B cell (primary cell): Measurements from ENCODE around the gene RFX2. TPM values are rescaled to one million over a fixed set of nuclear protein-coding genes. Genes with fewer than 3 reads are reported as not detected.
A peak's percentile ranks its signal among the peaks of the same experiment; 100 is the strongest.
"Not testable (repeated sequence)": the region's sequence is repeated elsewhere in the genome, so short reads cannot be mapped to it uniquely, and the experiment has no call there.

ENCODE experiments used
- ATAC-seq: fragments of 200-7000 bp; cut with Tn5 transposase; one replicate; pipeline ENCODE4 v1.10.0; 2021; ENCODE audit warnings: low read depth, mild to moderate bottlenecking, moderate number of reproducible peaks, moderate library complexity
- CTCF ChIA-PET: fragments of 350-600 bp; sonication (Branson Sonifier 250); formaldehyde crosslinking; loops from one replicate; lab custom pipeline; 2021; ENCODE audit warnings: antibody characterized with exemption, inconsistent platforms; lab: Charles Lee
- POLR2A ChIA-PET: fragments of 350-600 bp; sonication (Branson Sonifier 250); formaldehyde crosslinking; loops from one replicate; lab custom pipeline; 2021; ENCODE audit warnings: antibody characterized with exemption; lab: Charles Lee
- DNase-seq: peaks from one replicate; pipeline ENCODE4 v3.0.0; 2013
- H2AFZ ChIP-seq: 2 replicates; pipeline ENCODE4 v1.6.1; 2012; ENCODE audit warnings: mild to moderate bottlenecking, low read depth, low read length; ENCODE audit not compliant: insufficient read depth, poor library complexity, severe bottlenecking
- H3K27ac ChIP-seq, 2 donors: 1 replicate in 1 of 2; 2 replicates in 1 of 2; pipeline ENCODE4 v1.5.1; 2012 to 2013; ENCODE audit warnings: low read length in 2 of 2, mild to moderate bottlenecking in 2 of 2, moderate library complexity in 1 of 2
- H3K27me3 ChIP-seq, 4 experiments: fragments of 200-600 bp in 1 of 4; sonication (generic) in 1 of 4; replicated peaks in 1 of 4; 1 replicate in 2 of 4; 2 replicates in 2 of 4; pipeline versions ENCODE4 v1.6.1 to v1.7.0; 2013 to 2016; ENCODE audit warnings: low read length in 3 of 4, mild to moderate bottlenecking in 2 of 4, mixed read lengths in 1 of 4, moderate library complexity in 1 of 4; ENCODE audit not compliant: insufficient read depth in 4 of 4, control insufficient read depth in 3 of 4; ENCODE audit errors: control extremely low read depth in 1 of 4
- H3K36me3 ChIP-seq, 2 experiments: replicated peaks in 1 of 2; 1 replicate in 1 of 2; 2 replicates in 1 of 2; pipeline versions ENCODE4 v1.6.1 to v1.7.1; 2013; ENCODE audit warnings: low read length in 1 of 2; ENCODE audit not compliant: insufficient read depth in 2 of 2, control insufficient read depth in 1 of 2; ENCODE audit errors: control extremely low read depth in 1 of 2, extremely low read depth in 1 of 2
- H3K4me1 ChIP-seq, 2 donors: fragments of 200-600 bp in 1 of 2; sonication (generic) in 1 of 2; 1 replicate in 1 of 2; 2 replicates in 1 of 2; pipeline versions ENCODE4 v1.5.1 to v1.6.1; 2013 to 2017; ENCODE audit warnings: low read length in 2 of 2; ENCODE audit not compliant: control insufficient read depth in 2 of 2, insufficient read depth in 2 of 2
- H3K4me2 ChIP-seq: replicated peaks from 2 replicates; pipeline ENCODE3; 2012; ENCODE audit warnings: mild to moderate bottlenecking, low read depth, low read length; ENCODE audit not compliant: poor library complexity, severe bottlenecking
- H3K4me3 ChIP-seq, 5 experiments: fragments of 200-600 bp in 1 of 5; sonication (generic) in 1 of 5; 1 replicate in 3 of 5; 2 replicates in 2 of 5; pipeline versions ENCODE4 v1.5.1 to v1.7.0; 2011 to 2016; ENCODE audit warnings: low read length in 4 of 5, mild to moderate bottlenecking in 4 of 5, low read depth in 2 of 5, control low read depth in 1 of 5, moderate library complexity in 1 of 5; ENCODE audit not compliant: insufficient read depth in 1 of 5; ENCODE audit errors: control extremely low read depth in 1 of 5, extremely low read depth in 1 of 5
- H3K79me2 ChIP-seq: fragments of 200-600 bp; sonication (generic); one replicate; pipeline ENCODE4 v1.6.0; 2016; ENCODE audit warnings: low read length; ENCODE audit not compliant: control insufficient read depth, insufficient read depth
- H3K9ac ChIP-seq: fragments of 200-600 bp; sonication (generic); 2 replicates; pipeline ENCODE4 v1.6.1; 2017; ENCODE audit warnings: mild to moderate bottlenecking, low read length, moderate library complexity
- H3K9me3 ChIP-seq, 3 donors: one replicate each; pipeline versions ENCODE4 v1.6.1 to v1.7.1; 2013; ENCODE audit warnings: low read length in 2 of 3; ENCODE audit not compliant: control insufficient read depth in 2 of 3, insufficient read depth in 1 of 3; ENCODE audit errors: control extremely low read depth in 1 of 3
- H4K20me1 ChIP-seq: 2 replicates; pipeline ENCODE4 v1.6.0; 2012; ENCODE audit warnings: mild to moderate bottlenecking, low read length; ENCODE audit not compliant: insufficient read depth, control insufficient read depth, poor library complexity, severe bottlenecking
- H3K27ac Mint-ChIP-seq: one replicate; pipeline ENCODE4 v1.8.0; 2021; ENCODE audit warnings: mixed read lengths
- H3K27me3 Mint-ChIP-seq: one replicate; pipeline ENCODE4 v1.8.0; 2021; ENCODE audit warnings: mixed read lengths
- H3K4me1 Mint-ChIP-seq: one replicate; pipeline ENCODE4 v1.8.0; 2021; ENCODE audit warnings: mixed read lengths
- H3K4me3 Mint-ChIP-seq: one replicate; pipeline ENCODE4 v1.8.0; 2021; ENCODE audit warnings: mixed read lengths
- H3K9me3 Mint-ChIP-seq: one replicate; pipeline ENCODE4 v1.8.0; 2022; ENCODE audit warnings: mixed read lengths; ENCODE audit not compliant: insufficient read depth
- CTCF ChIP-seq: fragments of 200-600 bp; IDR thresholded peaks from one replicate; pipeline ENCODE4 v1.8.0; 2022; ENCODE audit warnings: antibody characterized with exemption, mild to moderate bottlenecking
- EZH2 ChIP-seq: IDR thresholded peaks from 2 replicates; pipeline ENCODE4 v1.6.1; 2012; ENCODE audit warnings: borderline replicate concordance, low read depth, mild to moderate bottlenecking, moderate library complexity, low read length; ENCODE audit not compliant: insufficient read depth, poor library complexity, severe bottlenecking
- WGBS: methylation state at CpG from one replicate; pipeline ENCODE4 v1.1.5; 2013; ENCODE audit warnings: missing lambda C conversion rate; ENCODE audit not compliant: insufficient coverage; 5-methylcytosine and 5-hydroxymethylcytosine counted together
- intact Hi-C: fragments of 100-400 bp; cut with micrococcal nuclease; formaldehyde crosslinking; loops from one replicate; pipeline ENCODE4 v1.10.0; 2022
- polyA plus RNA-seq: library from polyadenylated mRNA; depleted of rRNA; stranded (reverse); fragments of >200 nt; gene quantifications from 2 replicates; pipeline ENCODE4 v1.2.3, GENCODE V29; 2012
- total RNA-seq, 2 donors: library from RNA; stranded (reverse); fragments of 120-200 nt in 1 of 2; gene quantifications; 1 replicate in 1 of 2; 2 replicates in 1 of 2; pipeline versions ENCODE4 v1.2.3 to v1.2.4, GENCODE V29; 2013 to 2022

The RFX2 gene
- total and polyA plus RNA-seq, 2 donors (not counting 1 experiment from before 2014, with no cell fraction given), result 7.1 to 8.6 TPM

GRCh38 chr19:5987077-5987818 is 123.1 kb downstream of the RFX2 start:
- Histone ChIP-seq H3K36me3 (no peaks in the 10 kb centered on the region), H3K27ac (no peak overlapping the region), H3K79me2 (no peaks in the 10 kb centered on the region), H3K9me3 (peaks cover 0 to 9% (median 0%) of the 10 kb centered on the region in 3 donors), H3K27me3 (no peaks in the 10 kb centered on the region), H4K20me1 (no peaks in the 10 kb centered on the region), H3K4me3 (peak overlapping the region; percentile 36 to 66 (median 48)), H3K4me1 (peaks cover 0 to 18% of the 10 kb centered on the region in 2 donors), H2AFZ (peak overlapping the region; percentile 93), H3K9ac (peak overlapping the region; percentile 65), H3K4me2 (peak overlapping the region; percentile 82)
- WGBS, result 11% methylated on average over 10 of the region's 17 CpGs
- Mint-ChIP-seq H3K27ac (no peak overlapping the region), H3K4me3 (peak overlapping the region; percentile 82), H3K4me1 (peaks cover 20% of the 10 kb centered on the region), H3K27me3 (no peaks in the 10 kb centered on the region), H3K9me3 (no peaks in the 10 kb centered on the region)
- intact Hi-C loops, result loop anchor here (1.0 kb wide), 2 partner anchors 35 to 138 kb away; no protein-coding TSS in a partner anchor
- TF ChIP-seq CTCF (peak; percentile 97), EZH2 (no peak)
- peak; percentile 65 for ATAC-seq
- ChIA-PET POLR2A (no interaction called here), CTCF (interaction anchor here (0.8 to 8.7 kb wide), 14 partner anchors 8 to 183 kb away, joined by 3 to 51 read pairs (median 4); partner anchors contain the start of gene RANBP3)
- DNase-seq, result peak; percentile 79

GRCh38 chr19:5985837-5986236 is 124.5 kb downstream of the RFX2 start:
- H3K27ac Mint-ChIP-seq, H4K20me1 ChIP-seq, H3K9ac ChIP-seq, H3K79me2 ChIP-seq, DNase-seq, H3K27me3 Mint-ChIP-seq, ATAC-seq, H3K4me3 ChIP-seq, H3K27ac ChIP-seq, H3K27me3 ChIP-seq, H3K4me3 Mint-ChIP-seq, POLR2A ChIA-PET, H3K9me3 ChIP-seq, H3K4me2 ChIP-seq, H2AFZ ChIP-seq, H3K9me3 Mint-ChIP-seq, intact Hi-C loops, H3K4me1 ChIP-seq, H3K36me3 ChIP-seq: not testable (repeated sequence)
- H3K4me1 Mint-ChIP-seq, result peaks cover 16% of the 10 kb centered on the region
- WGBS, result 100% methylated on average over 2 of the region's 5 CpGs
- CTCF ChIA-PET, result interaction anchor here (0.8 to 8.7 kb wide), 5 partner anchors 8 to 81 kb away, joined by 3 to 51 read pairs (median 4); partner anchors contain the start of genes RANBP3 and VMAC
